Stimulated activated CD4-positive, alpha-beta T cell treated with anti-CD3 and anti-CD28 coated beads, Interleukin-4, amount 100 ng/mL, for 24 hours (primary cell): ENCODE measurements around the gene ITGB6.
"Not testable (repeated sequence)": the region's sequence is repeated elsewhere in the genome, so short reads cannot be mapped to it uniquely, and the experiment has no call there.

ENCODE experiments used
- DNase-seq: peaks from one replicate; pipeline ENCODE4 v3.0.0-alpha.2; 2020

ITGB6 gene

DNA sequence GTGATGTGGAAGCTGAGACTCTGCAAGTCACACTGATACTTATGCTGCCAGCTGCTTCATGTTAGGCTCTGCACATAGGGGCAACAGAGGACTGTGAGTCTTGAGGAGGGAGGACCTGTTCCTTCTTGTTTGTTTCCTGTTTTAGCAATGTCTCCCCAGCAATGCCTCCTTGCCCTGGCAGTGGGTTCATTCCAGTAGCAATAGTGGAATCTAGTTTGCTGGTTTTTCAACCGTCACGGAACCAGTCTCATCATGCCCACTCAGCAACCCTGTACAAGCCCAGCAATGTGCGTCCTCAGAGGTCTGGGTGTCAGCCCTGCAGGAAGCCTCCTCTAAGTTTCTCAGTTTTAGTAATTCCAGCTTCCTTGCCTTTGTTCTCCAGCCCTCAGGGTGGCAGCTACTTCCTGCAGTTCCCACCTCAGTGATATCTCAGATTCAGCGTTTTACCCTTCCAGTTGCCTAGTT lies 20.5 kb upstream of the ITGB6 start:
- peak; percentile 41 for DNase-seq

GRCh38 chr2:160220026-160220425 lies 20.0 kb upstream of the ITGB6 start:
- no peak for DNase-seq

GRCh38 chr2:160214461-160215445 lies 14.7 kb upstream of the ITGB6 start:
- DNase-seq: no peak

DNA sequence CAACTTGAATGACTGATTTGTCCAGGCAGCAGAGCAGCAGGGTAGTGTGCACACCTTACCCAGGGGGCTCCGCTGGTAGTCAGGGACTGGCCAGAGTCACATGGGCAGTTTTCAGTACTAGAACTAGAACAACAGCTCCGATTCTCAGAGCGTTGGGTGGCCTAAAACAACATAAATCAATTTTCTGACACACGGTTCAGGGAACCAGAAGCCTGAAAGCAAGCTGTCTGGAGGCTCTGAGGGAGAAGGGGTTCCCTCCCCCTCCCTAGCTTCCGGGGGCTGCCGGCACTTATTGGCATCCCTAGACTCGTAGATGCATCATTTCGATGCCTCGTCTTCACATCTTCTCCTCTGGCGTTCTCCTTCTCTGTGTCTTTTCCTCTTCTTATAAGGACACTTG lies 13.4 kb upstream of the ITGB6 start:
- DNase-seq: no peak

- peak; percentile 76 for DNase-seq
These were observed 10.6 kb upstream of the ITGB6 start for GRCh38 chr2:160210599-160211138.

DNA sequence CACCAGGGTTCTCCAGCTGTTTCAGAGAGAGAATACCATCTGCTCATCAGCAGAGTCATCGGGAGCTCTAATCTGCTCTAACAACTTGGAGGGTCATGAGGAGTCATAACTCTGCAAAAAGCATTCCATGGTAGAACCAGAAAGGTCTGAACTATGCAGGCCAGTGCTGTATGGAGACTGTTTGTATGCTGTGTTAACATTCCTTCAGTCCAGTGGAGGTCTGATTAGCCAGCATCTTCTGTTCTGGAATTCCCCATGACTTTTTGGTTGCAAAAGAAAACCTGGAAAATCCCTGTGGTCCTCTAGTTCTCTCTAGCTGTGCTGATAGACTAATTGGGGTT lies 9.4 kb upstream of the ITGB6 start:
- DNase-seq: no peak

GRCh38 chr2:160208655-160209515 lies 8.8 kb upstream of the ITGB6 start:
- no peak for DNase-seq

DNA sequence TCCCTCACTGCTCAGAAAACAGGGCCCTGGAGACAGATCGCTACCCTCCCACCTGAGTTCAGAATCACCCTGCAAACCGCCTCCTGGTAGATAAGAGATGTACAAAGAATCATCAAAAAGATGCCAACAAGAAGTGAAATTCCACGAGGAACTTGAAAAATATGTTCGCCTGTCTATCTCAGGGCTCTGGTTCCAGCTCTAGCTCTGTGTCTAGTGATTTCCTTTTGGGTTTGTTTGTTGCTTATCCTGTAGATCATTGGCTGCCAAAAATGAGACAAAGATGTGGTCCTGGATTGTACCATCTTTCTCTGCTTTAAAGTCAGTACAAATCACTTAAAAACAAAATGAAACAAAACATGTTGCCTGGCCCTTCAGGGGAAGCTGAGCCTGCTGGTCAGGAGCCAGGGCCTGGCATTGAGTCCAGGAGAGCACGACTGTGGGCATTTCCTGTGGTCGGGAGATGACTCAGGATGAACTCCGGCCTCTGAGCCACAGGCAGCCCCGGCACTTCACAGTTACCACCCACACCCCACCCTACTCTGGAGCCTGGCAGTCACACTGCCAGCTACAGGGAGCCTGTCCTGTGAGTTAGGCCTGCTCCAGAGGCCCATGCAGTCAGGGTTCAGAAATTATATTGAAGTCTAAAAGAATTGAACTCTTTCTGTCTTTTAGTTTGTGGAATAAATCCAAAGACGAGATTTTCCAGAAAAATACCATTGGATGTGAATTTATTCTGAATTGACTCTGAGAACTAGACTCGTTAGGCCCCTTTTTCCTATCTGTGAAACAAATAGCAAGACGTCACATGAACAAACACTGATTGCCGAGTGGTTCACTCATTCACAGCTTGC lies 8.0 kb upstream of the ITGB6 start:
- no peak for DNase-seq

GRCh38 chr2:160207271-160207670 lies 7.2 kb upstream of the ITGB6 start:
- no peak for DNase-seq

GRCh38 chr2:160206436-160206835 lies 6.4 kb upstream of the ITGB6 start:
- no peak for DNase-seq

- no peak for DNase-seq
These were observed 5.4 kb upstream of the ITGB6 start for GRCh38 chr2:160205505-160205904.

DNA sequence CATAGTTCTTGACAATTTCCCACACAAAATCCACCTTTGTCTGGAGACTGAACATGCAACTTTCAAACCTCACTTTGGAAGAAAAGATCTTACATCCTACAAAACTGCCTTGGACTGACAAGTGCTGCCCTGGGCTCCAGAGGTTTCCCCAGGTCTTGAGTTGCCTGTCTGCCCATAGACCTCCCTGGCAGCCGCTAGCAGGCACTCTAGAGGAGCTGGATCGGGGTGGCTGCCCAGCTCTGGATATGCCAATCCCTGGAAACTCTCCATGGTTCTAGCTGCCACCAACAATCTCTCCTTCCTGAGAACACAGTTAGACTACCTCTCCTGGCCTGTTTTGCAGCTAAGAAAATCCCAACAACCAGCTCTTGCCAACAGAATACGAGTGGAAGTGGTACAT lies 3.4 kb upstream of the ITGB6 start:
- no peak for DNase-seq

- DNase-seq: no peak
These were observed 2.9 kb upstream of the ITGB6 start for GRCh38 chr2:160203007-160203406.

GRCh38 chr2:160201849-160202539 lies 1.9 kb upstream of the ITGB6 start:
- no peak for DNase-seq

- no peak for DNase-seq
These were observed 849 bp upstream of the ITGB6 start for GRCh38 chr2:160200921-160201320.

- DNase-seq: no peak
These were observed 1.0 kb downstream of the ITGB6 start for GRCh38 chr2:160199053-160199452.

- DNase-seq: no peak
These were observed 2.5 kb downstream of the ITGB6 start for GRCh38 chr2:160197587-160197986.

DNA sequence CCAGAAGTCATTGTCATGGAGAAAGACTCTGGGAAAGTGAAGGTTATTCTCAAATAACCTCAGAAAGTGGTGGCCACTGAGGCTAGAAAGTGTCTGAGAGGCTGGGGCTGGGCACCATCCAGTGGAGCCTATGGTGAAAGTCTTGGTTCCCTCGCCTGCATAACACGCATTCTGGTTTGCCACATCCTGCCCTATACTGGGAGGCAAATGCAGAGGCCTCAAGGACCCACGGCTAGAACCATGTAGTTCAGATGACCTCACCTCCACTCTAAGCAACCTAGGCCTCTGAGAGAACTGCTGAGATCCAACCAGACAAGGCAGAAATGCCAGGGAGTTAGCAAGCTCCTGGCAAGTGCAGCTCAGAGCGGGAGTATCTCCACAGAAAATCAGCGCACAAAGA lies 5.1 kb downstream of the ITGB6 start:
- DNase-seq: no peak

DNA sequence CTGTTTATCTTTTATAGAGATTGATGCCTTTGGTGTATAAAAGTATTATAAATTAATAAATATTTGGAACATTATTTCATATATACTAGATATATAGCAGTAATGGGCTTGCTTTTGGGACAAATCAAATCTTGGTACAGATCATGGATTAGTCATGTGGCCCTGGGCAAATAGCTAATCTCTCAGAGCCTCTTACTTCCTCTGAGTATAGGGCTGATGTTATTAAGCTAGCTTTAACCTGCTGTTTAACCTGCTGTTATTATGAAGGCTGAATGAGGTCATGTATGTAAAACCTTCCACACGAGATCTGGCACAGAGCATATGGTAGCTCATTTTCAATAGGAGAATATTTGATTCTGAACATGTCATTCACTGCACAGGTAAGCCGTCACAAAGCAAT lies 5.7 kb downstream of the ITGB6 start:
- no peak for DNase-seq

DNA sequence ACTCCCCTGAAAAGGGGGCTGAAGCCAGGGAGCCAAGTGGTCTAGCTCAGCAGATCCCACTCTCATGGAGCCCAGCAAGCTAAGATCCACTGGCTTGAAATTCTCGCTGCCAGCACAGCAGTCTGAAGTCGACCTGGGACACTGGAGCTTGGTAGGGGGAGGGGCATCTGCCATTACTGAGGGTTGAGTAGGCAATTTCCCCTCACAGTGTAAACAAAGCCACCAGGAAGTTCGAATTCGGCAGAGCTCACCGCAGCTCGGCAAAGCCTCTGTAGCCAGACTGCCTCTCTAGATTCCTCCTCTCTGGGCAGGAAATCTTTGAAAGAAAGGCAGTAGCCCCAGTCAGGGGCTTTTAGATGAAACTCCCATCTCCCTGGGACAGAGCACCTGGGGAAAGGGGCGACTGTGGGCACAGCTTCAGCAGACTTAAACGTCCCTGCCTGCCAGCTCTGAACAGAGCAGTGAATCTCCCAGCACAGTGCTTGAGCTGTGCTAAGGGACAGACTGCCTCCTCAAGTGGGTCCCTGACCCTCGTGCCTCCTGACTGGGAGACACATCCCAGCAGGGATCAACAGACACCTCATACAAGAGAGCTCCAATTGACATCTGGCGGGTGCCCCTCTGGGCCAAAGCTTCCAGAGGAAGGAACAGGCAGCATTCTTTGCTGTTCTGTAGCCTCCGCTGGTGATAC lies 18.8 kb downstream of the ITGB6 start:
- DNase-seq: not testable (repeated sequence)

GRCh38 chr2:160180690-160181089 lies 19.4 kb downstream of the ITGB6 start:
- not testable (repeated sequence) for DNase-seq
